Astrocyte (in vitro differentiated cells and primary cell): Measurements from ENCODE around the gene NCBP3. TPM values are rescaled to one million over a fixed set of nuclear protein-coding genes. Genes with fewer than 3 reads are reported as not detected.
A peak's percentile ranks its signal among the peaks of the same experiment; 100 is the strongest.

ENCODE experiments used
- DNase-seq: peaks from one replicate; pipeline ENCODE4 v3.0.0-alpha.2; 2010; ENCODE audit warnings: low read depth
- FAIRE-seq: peaks from 2 replicates; lab custom pipeline; 2011; peaks lifted over from hg19 to GRCh38; lab: Jason Lieb, UNC
- H2AFZ ChIP-seq: 2 replicates; pipeline ENCODE4 v1.6.0; 2012; ENCODE audit warnings: low read depth, low read length, inconsistent platforms
- H3K27ac ChIP-seq: 2 replicates; pipeline ENCODE4 v1.5.1; 2011; ENCODE audit warnings: low read depth, low read length, inconsistent platforms
- H3K27me3 ChIP-seq: 2 replicates; pipeline ENCODE4 v1.6.0; 2011; ENCODE audit warnings: low read length, inconsistent platforms; ENCODE audit not compliant: insufficient read depth
- H3K36me3 ChIP-seq: 2 replicates; pipeline ENCODE4 v1.5.1; 2011; ENCODE audit warnings: low read length, inconsistent platforms; ENCODE audit not compliant: insufficient read depth
- H3K4me1 ChIP-seq: 2 replicates; pipeline ENCODE4 v1.5.1; 2011; ENCODE audit warnings: low read length, inconsistent platforms; ENCODE audit not compliant: insufficient read depth
- H3K4me2 ChIP-seq: 2 replicates; pipeline ENCODE4 v1.6.0; 2012; ENCODE audit warnings: low read length, inconsistent platforms
- H3K4me3 ChIP-seq: 2 replicates; pipeline ENCODE4 v1.5.1; 2011; ENCODE audit warnings: low read depth, mild to moderate bottlenecking, low read length, inconsistent platforms; ENCODE audit not compliant: insufficient read depth
- H3K79me2 ChIP-seq: 2 replicates; pipeline ENCODE4 v1.6.0; 2012; ENCODE audit warnings: mild to moderate bottlenecking, low read length, inconsistent platforms; ENCODE audit not compliant: insufficient read depth
- H3K9ac ChIP-seq: 2 replicates; pipeline ENCODE4 v1.6.0; 2012; ENCODE audit warnings: mild to moderate bottlenecking, low read length, inconsistent platforms
- H3K9me3 ChIP-seq: 2 replicates; pipeline ENCODE4 v1.5.1; 2012; ENCODE audit warnings: low read depth, mild to moderate bottlenecking, low read length, inconsistent platforms; ENCODE audit not compliant: insufficient read depth
- H4K20me1 ChIP-seq: 2 replicates; pipeline ENCODE4 v1.6.0; 2012; ENCODE audit warnings: low read length, inconsistent platforms; ENCODE audit not compliant: insufficient read depth
- H3K27ac Mint-ChIP-seq: one replicate; pipeline ENCODE4 v1.8.0; 2021; ENCODE audit warnings: mild to moderate bottlenecking, mixed read lengths; ENCODE audit not compliant: unreplicated experiment
- H3K27me3 Mint-ChIP-seq: one replicate; pipeline ENCODE4 v1.8.0; 2021; ENCODE audit warnings: low read depth, mixed read lengths; ENCODE audit not compliant: unreplicated experiment
- H3K36me3 Mint-ChIP-seq: one replicate; pipeline ENCODE4 v1.8.0; 2021; ENCODE audit warnings: low read depth, mixed read lengths; ENCODE audit not compliant: unreplicated experiment
- H3K4me1 Mint-ChIP-seq: one replicate; pipeline ENCODE4 v1.8.0; 2021; ENCODE audit warnings: low read depth, mixed read lengths; ENCODE audit not compliant: unreplicated experiment
- H3K4me3 Mint-ChIP-seq: one replicate; pipeline ENCODE4 v1.8.0; 2021; ENCODE audit warnings: mild to moderate bottlenecking, moderate library complexity, mixed read lengths; ENCODE audit not compliant: unreplicated experiment
- H3K9me3 Mint-ChIP-seq: one replicate; pipeline ENCODE4 v1.8.0; 2021; ENCODE audit warnings: mild to moderate bottlenecking, mixed read lengths; ENCODE audit not compliant: unreplicated experiment
- EZH2 ChIP-seq: IDR thresholded peaks from 2 replicates; pipeline ENCODE4 v1.6.1; 2012; ENCODE audit warnings: mild to moderate bottlenecking, low read length, inconsistent platforms; ENCODE audit not compliant: insufficient read depth
- total RNA-seq: library from RNA; stranded (reverse); gene quantifications from 2 replicates; pipeline ENCODE4 v1.2.1, GENCODE V29; 2021
- TF ChIP-seq, protein P1 (sequence below): IDR thresholded peaks from 2 replicates; pipeline ENCODE4 v1.5.1; 2011; ENCODE audit warnings: low read depth, mild to moderate bottlenecking, inconsistent platforms, low read length, moderate library complexity; ENCODE audit not compliant: insufficient read depth

NCBP3 gene
- total RNA-seq, 1 donor from 2014 or later: 46.7 TPM

DNA sequence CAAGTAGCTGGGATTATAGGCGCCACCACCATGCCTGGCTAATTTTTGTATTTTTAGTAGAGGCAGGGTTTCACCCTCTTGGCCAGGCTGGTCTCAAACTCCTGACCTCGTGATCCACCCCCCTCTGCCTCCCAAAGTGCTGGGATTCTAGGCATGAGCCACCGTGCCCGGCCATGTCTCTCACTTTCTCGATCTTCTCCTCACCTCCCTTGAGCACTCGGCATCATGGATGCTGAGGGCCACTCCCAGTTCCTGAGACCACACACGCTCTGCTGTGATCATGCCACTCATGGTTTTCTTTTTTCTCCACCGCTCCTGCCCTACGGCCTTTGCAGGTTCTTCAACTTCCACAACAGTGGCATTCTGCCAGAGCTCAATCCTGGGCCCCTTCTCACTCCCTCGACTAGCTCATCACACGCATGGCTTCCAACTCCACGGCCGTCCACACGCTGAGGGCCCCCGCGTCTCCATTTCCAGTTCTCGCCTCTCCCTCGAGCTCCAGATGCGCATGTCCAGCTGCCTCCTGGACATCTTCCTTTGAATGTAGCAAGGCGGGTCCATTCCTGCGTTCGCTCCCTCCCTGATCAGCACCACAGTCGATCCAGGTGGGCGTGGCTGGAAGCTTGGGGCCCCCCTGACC, 5.5 kb upstream of the NCBP3 start:
- Mint-ChIP-seq H3K9me3 (peaks cover 2% of the 10 kb centered on the region), H3K4me3 (no peak overlapping the region), H3K27me3 (peaks cover 33% of the 10 kb centered on the region), H3K27ac (no peak overlapping the region), H3K4me1 (peaks cover 4% of the 10 kb centered on the region), H3K36me3 (no peaks in the 10 kb centered on the region)
- Histone ChIP-seq H3K4me3 (no peak overlapping the region), H3K4me2 (no peak overlapping the region), H3K9me3 (no peaks in the 10 kb centered on the region), H3K79me2 (no peaks in the 10 kb centered on the region), H3K27ac (no peak overlapping the region), H3K36me3 (no peaks in the 10 kb centered on the region), H2AFZ (no peak overlapping the region), H3K4me1 (no peaks in the 10 kb centered on the region), H4K20me1 (no peaks in the 10 kb centered on the region), H3K27me3 (no peaks in the 10 kb centered on the region), H3K9ac (no peak overlapping the region)
- no peak for TF ChIP-seq EZH2
- TF ChIP-seq, protein P1, sequence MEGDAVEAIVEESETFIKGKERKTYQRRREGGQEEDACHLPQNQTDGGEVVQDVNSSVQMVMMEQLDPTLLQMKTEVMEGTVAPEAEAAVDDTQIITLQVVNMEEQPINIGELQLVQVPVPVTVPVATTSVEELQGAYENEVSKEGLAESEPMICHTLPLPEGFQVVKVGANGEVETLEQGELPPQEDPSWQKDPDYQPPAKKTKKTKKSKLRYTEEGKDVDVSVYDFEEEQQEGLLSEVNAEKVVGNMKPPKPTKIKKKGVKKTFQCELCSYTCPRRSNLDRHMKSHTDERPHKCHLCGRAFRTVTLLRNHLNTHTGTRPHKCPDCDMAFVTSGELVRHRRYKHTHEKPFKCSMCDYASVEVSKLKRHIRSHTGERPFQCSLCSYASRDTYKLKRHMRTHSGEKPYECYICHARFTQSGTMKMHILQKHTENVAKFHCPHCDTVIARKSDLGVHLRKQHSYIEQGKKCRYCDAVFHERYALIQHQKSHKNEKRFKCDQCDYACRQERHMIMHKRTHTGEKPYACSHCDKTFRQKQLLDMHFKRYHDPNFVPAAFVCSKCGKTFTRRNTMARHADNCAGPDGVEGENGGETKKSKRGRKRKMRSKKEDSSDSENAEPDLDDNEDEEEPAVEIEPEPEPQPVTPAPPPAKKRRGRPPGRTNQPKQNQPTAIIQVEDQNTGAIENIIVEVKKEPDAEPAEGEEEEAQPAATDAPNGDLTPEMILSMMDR: no peak
- DNase-seq (no peak), FAIRE-seq (no peak)

DNA sequence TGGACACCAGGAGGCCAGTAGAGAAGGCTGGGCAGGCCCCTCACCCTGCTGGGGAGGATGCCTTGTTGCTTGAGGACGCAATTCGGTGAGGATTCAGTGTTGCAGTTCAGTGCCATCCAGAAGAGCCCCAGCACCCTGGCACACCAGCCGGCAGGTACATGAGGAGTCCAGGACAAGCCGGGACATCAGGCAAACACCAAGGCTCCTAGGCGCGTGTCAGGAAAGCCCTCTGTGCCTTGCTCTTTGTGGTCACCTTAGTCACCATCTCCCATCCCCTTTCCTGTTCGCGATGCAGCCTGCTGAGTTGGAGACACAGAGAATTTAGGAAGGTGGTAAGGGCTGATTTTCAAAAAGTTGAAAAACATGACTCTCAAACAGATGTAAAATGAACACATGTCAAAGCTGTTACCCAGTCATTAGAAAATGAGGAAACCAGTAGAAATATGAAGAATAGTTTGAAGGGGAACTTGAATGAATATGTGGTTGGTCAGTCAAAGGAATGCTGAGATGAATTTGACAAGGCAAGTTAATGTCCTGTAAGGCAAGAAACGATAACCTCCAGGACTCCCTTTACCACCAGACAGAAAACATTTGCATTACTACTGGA, 2.3 kb upstream of the NCBP3 start:
- no peak overlapping the region for H3K9ac ChIP-seq
- no peak overlapping the region for H2AFZ ChIP-seq
- DNase-seq (no peak), FAIRE-seq (no peak)
- H3K27ac ChIP-seq: no peak overlapping the region
- no peaks in the 10 kb centered on the region for H3K27me3 ChIP-seq
- no peak overlapping the region for H3K4me3 ChIP-seq
- peaks cover 33% of the 10 kb centered on the region for H3K27me3 Mint-ChIP-seq
- no peaks in the 10 kb centered on the region for H3K36me3 Mint-ChIP-seq
- TF ChIP-seq, protein P1: no peak
- TF ChIP-seq EZH2: no peak
- peaks cover 7% of the 10 kb centered on the region for H3K4me1 Mint-ChIP-seq
- H3K4me3 Mint-ChIP-seq: no peak overlapping the region
- H3K9me3 Mint-ChIP-seq: peaks cover 2% of the 10 kb centered on the region
- no peaks in the 10 kb centered on the region for H3K9me3 ChIP-seq
- no peak overlapping the region for H3K4me2 ChIP-seq
- H3K79me2 ChIP-seq: peaks cover 27% of the 10 kb centered on the region
- H3K27ac Mint-ChIP-seq: no peak overlapping the region
- H3K36me3 ChIP-seq: peaks cover 8% of the 10 kb centered on the region
- peaks cover 22% of the 10 kb centered on the region for H4K20me1 ChIP-seq
- peaks cover 6% of the 10 kb centered on the region for H3K4me1 ChIP-seq

DNA sequence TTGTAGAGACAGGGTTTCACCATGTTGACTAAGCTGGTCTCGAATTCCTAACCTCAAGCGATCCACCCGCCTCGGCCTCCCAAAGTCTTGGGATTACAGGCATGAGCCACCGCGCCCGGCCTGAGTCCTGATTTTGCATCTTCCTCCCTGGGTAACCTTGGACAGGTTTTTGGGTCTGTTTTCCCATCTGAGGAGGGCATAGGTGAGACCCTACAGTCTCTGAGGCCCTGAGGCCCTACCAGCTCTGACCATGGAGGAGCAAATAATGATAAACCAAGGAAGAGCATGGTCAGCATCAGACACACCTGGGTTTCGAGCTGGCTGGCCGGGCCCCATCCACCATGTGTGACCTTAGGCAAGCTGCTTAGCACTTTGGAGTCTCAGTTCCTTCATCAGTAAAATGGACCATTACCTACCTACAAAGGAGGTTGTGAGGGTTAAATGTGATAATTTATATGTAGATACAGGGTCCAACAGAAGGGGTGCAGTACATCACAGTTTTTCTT, 1.2 kb upstream of the NCBP3 start:
- H3K27ac ChIP-seq: no peak overlapping the region
- no peak for TF ChIP-seq EZH2
- TF ChIP-seq, protein P1: no peak
- H3K27me3 Mint-ChIP-seq: peaks cover 26% of the 10 kb centered on the region
- H4K20me1 ChIP-seq: peaks cover 26% of the 10 kb centered on the region
- H3K9me3 ChIP-seq: no peaks in the 10 kb centered on the region
- H3K36me3 ChIP-seq: peaks cover 14% of the 10 kb centered on the region
- H3K4me3 Mint-ChIP-seq: peak overlapping the region; percentile 71
- H3K9ac ChIP-seq: no peak overlapping the region
- no peak overlapping the region for H3K4me3 ChIP-seq
- H3K79me2 ChIP-seq: peaks cover 38% of the 10 kb centered on the region
- FAIRE-seq: no peak
- H3K4me1 Mint-ChIP-seq: peaks cover 7% of the 10 kb centered on the region
- no peaks in the 10 kb centered on the region for H3K36me3 Mint-ChIP-seq
- no peaks in the 10 kb centered on the region for H3K9me3 Mint-ChIP-seq
- no peak for DNase-seq
- no peaks in the 10 kb centered on the region for H3K27me3 ChIP-seq
- no peak overlapping the region for H3K27ac Mint-ChIP-seq
- H3K4me1 ChIP-seq: peaks cover 6% of the 10 kb centered on the region
- no peak overlapping the region for H2AFZ ChIP-seq
- H3K4me2 ChIP-seq: no peak overlapping the region
